Stimulated activated CD8-positive, alpha-beta memory T cell treated with anti-CD3 and anti-CD28 coated beads, Interleukin-12 subunit alpha, Interleukin-12 subunit beta, amount 100 ng/mL, for 24 hours (primary cell): ENCODE data around the gene ACADL.

Experiments used
- DNase-seq: peaks from one replicate; pipeline ENCODE4 v3.0.0-alpha.2; 2020; ENCODE audit errors: extremely low read depth

The ACADL gene

GRCh38 chr2:210224941-210225672, at the start of gene ACADL:
Gene ACADL (minus strand): TSS chr2:210225447. CDS start chr2:210225263, 184 bp downstream.
- DNase-seq: no peak

GRCh38 chr2:210271300-210271699, 46.1 kb upstream of the ACADL start:
- DNase-seq: no peak

GRCh38 chr2:210269148-210269547, 43.9 kb upstream of the ACADL start:
- DNase-seq: no peak

- no peak for DNase-seq
These were observed 43.0 kb upstream of the ACADL start for GRCh38 chr2:210268281-210268680.

GRCh38 chr2:210267698-210268097, 42.5 kb upstream of the ACADL start:
- no peak for DNase-seq

GRCh38 chr2:210264282-210264681, 39.0 kb upstream of the ACADL start:
- DNase-seq: no peak

GRCh38 chr2:210263841-210264240, 38.6 kb upstream of the ACADL start:
- DNase-seq: no peak

- DNase-seq: no peak
These were observed 36.8 kb upstream of the ACADL start for GRCh38 chr2:210262036-210262435.

- DNase-seq: no peak
These were observed 34.4 kb upstream of the ACADL start for GRCh38 chr2:210259687-210260086.

- no peak for DNase-seq
These were observed 27.7 kb upstream of the ACADL start for GRCh38 chr2:210252699-210253606.

- no peak for DNase-seq
These were observed 25.4 kb upstream of the ACADL start for GRCh38 chr2:210250622-210251021.

GRCh38 chr2:210233487-210233886, 8.2 kb upstream of the ACADL start:
- no peak for DNase-seq

GRCh38 chr2:210230984-210231383, 5.7 kb upstream of the ACADL start:
- DNase-seq: no peak

- DNase-seq: no peak
These were observed 5.3 kb upstream of the ACADL start for GRCh38 chr2:210230518-210230917.

- no peak for DNase-seq
These were observed 3.3 kb upstream of the ACADL start for GRCh38 chr2:210228586-210228985.

GRCh38 chr2:210227290-210228088, 2.2 kb upstream of the ACADL start:
- no peak for DNase-seq

- no peak for DNase-seq
These were observed 976 bp upstream of the ACADL start for GRCh38 chr2:210226223-210226622.

GRCh38 chr2:210224591-210224940, 681 bp downstream of the ACADL start:
- DNase-seq: no peak

GRCh38 chr2:210215120-210215519, 10.1 kb downstream of the ACADL start:
- no peak for DNase-seq

- DNase-seq: no peak
These were observed 15.1 kb downstream of the ACADL start for GRCh38 chr2:210210185-210210584.

- no peak for DNase-seq
These were observed 17.3 kb downstream of the ACADL start for GRCh38 chr2:210207929-210208328.

GRCh38 chr2:210203558-210203957, 21.7 kb downstream of the ACADL start:
- no peak for DNase-seq
